ENCODE measurements around the gene PNMT. TPM values are rescaled to one million over a fixed set of nuclear protein-coding genes. Genes with fewer than 3 reads are reported as not detected.

The PNMT gene
- total and polyA plus RNA-seq, 2 of the 13 experiments (the other 11 are each of a cell fraction or from before 2014, with no cell fraction given): 0.25 TPM; not detected in 1

DNA sequence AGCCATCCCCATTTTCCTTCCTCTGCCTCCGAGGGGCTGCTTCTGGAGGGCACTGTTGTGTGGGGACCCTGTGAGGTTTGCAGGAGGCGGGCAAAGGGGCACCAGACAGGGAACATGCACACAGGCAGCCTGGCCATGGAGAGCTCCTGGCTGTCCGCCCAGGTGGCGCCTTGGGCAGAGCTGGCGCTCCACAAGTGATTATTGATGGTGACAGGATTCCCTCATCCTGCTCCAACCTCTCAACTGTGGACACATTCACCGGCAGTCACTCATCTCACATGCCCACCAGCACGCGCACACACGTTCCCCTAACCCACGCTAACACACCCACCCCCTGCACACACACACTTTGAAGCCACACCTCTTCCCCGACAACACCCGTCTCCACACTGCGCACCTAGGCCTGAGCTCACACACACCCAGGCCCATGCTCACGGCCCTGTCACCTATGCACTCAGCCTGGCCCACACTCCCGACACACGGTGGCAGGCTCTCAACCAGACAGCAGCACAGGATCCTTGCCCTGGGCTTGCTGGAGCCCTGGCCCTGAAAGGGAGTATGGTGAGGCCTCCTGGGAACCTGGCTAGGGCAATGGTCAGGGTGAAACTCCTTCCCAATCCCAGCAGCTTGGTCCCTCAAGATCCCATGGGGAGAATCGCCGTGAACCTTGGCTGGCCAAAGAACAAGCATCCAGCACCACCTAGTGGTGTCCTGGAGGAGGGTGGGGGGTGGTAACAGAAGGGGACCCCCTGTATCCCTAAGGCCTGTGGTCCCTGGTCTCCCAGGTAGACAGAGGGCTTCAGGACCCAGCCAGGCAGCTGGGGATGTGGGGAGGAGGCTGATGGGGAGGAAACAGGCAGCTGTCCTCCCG, 3.6 kb downstream of the PNMT start (continued):
- TF ChIP-seq, protein P1, sequence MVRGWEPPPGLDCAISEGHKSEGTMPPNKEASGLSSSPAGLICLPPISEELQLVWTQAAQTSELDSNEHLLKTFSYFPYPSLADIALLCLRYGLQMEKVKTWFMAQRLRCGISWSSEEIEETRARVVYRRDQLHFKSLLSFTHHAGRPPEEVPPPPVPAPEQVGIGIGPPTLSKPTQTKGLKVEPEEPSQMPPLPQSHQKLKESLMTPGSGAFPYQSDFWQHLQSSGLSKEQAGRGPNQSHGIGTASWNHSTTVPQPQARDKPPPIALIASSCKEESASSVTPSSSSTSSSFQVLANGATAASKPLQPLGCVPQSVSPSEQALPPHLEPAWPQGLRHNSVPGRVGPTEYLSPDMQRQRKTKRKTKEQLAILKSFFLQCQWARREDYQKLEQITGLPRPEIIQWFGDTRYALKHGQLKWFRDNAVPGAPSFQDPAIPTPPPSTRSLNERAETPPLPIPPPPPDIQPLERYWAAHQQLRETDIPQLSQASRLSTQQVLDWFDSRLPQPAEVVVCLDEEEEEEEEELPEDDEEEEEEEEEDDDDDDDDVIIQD (CRISPR knock-in tag; IDR thresholded peaks at IDR 0.05; ENCODE audit: low read depth): no peak
- TF ChIP-seq ZNF644 (CRISPR knock-in tag; IDR thresholded peaks at IDR 0.05; ENCODE audit: low read depth) (no peak), SUZ12 (IDR thresholded peaks at IDR 0.05; ENCODE audit: low read depth, low read length) (no peak), SNRNP70 (IDR thresholded peaks at IDR 0.05; ENCODE audit: low read depth, low read length) (no peak), ZNF282 (IDR thresholded peaks at IDR 0.05; ENCODE audit: partially characterized antibody) (no peak), ZNF264 (CRISPR knock-in tag; IDR thresholded peaks at IDR 0.05) (no peak), HDAC2 (CRISPR knock-in tag; IDR thresholded peaks at IDR 0.05) (no peak; the same call in 1 of the 2 replicates)
- TF ChIP-seq, protein P2, sequence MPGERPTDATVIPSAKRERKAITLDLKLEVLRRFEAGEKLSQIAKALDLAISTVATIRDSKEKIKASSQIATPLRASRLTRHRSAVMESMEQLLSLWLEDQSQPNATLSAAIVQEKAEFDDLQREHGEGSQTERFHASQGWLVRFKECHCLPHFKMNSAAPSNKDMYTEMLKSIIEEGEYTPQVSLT (CRISPR knock-in tag; IDR thresholded peaks at IDR 0.05; ENCODE audit: borderline replicate concordance, low read depth): no peak
- TF ChIP-seq, protein P3, sequence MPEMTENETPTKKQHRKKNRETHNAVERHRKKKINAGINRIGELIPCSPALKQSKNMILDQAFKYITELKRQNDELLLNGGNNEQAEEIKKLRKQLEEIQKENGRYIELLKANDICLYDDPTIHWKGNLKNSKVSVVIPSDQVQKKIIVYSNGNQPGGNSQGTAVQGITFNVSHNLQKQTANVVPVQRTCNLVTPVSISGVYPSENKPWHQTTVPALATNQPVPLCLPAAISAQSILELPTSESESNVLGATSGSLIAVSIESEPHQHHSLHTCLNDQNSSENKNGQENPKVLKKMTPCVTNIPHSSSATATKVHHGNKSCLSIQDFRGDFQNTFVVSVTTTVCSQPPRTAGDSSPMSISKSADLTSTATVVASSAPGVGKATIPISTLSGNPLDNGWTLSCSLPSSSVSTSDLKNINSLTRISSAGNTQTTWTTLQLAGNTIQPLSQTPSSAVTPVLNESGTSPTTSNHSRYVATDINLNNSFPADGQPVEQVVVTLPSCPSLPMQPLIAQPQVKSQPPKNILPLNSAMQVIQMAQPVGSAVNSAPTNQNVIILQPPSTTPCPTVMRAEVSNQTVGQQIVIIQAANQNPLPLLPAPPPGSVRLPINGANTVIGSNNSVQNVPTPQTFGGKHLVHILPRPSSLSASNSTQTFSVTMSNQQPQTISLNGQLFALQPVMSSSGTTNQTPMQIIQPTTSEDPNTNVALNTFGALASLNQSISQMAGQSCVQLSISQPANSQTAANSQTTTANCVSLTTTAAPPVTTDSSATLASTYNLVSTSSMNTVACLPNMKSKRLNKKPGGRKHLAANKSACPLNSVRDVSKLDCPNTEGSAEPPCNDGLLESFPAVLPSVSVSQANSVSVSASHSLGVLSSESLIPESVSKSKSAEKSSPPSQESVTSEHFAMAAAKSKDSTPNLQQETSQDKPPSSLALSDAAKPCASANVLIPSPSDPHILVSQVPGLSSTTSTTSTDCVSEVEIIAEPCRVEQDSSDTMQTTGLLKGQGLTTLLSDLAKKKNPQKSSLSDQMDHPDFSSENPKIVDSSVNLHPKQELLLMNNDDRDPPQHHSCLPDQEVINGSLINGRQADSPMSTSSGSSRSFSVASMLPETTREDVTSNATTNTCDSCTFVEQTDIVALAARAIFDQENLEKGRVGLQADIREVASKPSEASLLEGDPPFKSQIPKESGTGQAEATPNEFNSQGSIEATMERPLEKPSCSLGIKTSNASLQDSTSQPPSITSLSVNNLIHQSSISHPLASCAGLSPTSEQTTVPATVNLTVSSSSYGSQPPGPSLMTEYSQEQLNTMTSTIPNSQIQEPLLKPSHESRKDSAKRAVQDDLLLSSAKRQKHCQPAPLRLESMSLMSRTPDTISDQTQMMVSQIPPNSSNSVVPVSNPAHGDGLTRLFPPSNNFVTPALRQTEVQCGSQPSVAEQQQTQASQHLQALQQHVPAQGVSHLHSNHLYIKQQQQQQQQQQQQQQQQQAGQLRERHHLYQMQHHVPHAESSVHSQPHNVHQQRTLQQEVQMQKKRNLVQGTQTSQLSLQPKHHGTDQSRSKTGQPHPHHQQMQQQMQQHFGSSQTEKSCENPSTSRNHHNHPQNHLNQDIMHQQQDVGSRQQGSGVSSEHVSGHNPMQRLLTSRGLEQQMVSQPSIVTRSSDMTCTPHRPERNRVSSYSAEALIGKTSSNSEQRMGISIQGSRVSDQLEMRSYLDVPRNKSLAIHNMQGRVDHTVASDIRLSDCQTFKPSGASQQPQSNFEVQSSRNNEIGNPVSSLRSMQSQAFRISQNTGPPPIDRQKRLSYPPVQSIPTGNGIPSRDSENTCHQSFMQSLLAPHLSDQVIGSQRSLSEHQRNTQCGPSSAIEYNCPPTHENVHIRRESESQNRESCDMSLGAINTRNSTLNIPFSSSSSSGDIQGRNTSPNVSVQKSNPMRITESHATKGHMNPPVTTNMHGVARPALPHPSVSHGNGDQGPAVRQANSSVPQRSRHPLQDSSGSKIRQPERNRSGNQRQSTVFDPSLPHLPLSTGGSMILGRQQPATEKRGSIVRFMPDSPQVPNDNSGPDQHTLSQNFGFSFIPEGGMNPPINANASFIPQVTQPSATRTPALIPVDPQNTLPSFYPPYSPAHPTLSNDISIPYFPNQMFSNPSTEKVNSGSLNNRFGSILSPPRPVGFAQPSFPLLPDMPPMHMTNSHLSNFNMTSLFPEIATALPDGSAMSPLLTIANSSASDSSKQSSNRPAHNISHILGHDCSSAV (CRISPR knock-in tag; IDR thresholded peaks at IDR 0.05; ENCODE audit: borderline replicate concordance): no peak
- TF ChIP-seq, protein P4, sequence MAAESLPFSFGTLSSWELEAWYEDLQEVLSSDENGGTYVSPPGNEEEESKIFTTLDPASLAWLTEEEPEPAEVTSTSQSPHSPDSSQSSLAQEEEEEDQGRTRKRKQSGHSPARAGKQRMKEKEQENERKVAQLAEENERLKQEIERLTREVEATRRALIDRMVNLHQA (CRISPR knock-in tag; IDR thresholded peaks at IDR 0.05): no peak
- TF ChIP-seq, protein P5, sequence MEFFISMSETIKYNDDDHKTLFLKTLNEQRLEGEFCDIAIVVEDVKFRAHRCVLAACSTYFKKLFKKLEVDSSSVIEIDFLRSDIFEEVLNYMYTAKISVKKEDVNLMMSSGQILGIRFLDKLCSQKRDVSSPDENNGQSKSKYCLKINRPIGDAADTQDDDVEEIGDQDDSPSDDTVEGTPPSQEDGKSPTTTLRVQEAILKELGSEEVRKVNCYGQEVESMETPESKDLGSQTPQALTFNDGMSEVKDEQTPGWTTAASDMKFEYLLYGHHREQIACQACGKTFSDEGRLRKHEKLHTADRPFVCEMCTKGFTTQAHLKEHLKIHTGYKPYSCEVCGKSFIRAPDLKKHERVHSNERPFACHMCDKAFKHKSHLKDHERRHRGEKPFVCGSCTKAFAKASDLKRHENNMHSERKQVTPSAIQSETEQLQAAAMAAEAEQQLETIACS (CRISPR knock-in tag; IDR thresholded peaks at IDR 0.05): no peak
- TF ChIP-seq, protein P6, sequence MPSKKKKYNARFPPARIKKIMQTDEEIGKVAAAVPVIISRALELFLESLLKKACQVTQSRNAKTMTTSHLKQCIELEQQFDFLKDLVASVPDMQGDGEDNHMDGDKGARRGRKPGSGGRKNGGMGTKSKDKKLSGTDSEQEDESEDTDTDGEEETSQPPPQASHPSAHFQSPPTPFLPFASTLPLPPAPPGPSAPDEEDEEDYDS (CRISPR knock-in tag; IDR thresholded peaks at IDR 0.05): peak; percentile 57; the same call in 1 of the 2 replicates
